AG09309 (cell line): ENCODE data around the gene KCNIP1.

Source experiments
- DNase-seq: peaks from one replicate; pipeline ENCODE4 v3.0.0-alpha.2; 2010; ENCODE audit warnings: low read depth
- H3K4me3 ChIP-seq: 2 replicates; pipeline ENCODE4 v1.5.1; 2011; ENCODE audit warnings: mild to moderate bottlenecking, low read depth, low read length, moderate library complexity; ENCODE audit not compliant: control insufficient read depth
- TF ChIP-seq, protein P1 (sequence below): IDR thresholded peaks from 2 replicates; pipeline ENCODE4 v1.5.1; 2011; ENCODE audit warnings: mild to moderate bottlenecking, low read depth, low read length, inconsistent platforms; ENCODE audit not compliant: insufficient read depth, control insufficient read depth; ENCODE audit errors: missing control alignments

Gene KCNIP1

DNA sequence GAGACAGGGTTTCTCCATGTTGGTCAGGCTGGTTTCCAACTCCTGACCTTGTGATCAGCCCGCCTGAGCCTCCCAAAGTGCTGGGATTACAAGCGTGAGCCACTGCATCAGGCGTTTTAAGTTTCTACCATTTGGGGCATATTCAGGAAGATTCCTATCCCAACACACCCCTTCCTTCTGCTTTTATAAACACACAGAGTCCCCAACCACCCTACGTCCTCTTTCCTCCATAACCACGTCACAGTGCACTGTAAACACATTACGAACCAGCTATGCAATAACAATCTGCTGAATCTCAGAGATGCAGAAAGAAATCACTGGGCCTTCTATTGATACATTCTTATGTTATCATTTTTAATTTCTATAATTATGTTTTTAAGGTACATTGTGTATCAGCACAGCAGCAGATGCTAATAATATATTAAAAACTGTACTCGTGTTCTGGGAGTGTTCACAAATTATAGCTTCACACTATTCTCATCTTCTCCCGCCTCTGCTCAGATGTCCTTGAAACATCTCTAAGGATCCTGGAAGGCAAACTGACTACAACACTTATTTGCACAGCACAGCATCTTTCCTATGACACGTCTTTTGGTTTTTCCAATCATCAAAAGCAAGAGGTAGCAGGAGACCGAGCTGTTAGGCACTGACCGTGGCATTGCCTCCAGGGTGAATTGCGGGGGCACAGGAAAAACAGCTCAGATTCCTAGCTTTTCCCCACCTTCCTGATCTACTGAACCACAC lies 60.2 kb downstream of the KCNIP1 start:
- DNase-seq: no peak
- no peak overlapping the region for H3K4me3 ChIP-seq
- TF ChIP-seq, protein P1, sequence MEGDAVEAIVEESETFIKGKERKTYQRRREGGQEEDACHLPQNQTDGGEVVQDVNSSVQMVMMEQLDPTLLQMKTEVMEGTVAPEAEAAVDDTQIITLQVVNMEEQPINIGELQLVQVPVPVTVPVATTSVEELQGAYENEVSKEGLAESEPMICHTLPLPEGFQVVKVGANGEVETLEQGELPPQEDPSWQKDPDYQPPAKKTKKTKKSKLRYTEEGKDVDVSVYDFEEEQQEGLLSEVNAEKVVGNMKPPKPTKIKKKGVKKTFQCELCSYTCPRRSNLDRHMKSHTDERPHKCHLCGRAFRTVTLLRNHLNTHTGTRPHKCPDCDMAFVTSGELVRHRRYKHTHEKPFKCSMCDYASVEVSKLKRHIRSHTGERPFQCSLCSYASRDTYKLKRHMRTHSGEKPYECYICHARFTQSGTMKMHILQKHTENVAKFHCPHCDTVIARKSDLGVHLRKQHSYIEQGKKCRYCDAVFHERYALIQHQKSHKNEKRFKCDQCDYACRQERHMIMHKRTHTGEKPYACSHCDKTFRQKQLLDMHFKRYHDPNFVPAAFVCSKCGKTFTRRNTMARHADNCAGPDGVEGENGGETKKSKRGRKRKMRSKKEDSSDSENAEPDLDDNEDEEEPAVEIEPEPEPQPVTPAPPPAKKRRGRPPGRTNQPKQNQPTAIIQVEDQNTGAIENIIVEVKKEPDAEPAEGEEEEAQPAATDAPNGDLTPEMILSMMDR: no peak

DNA sequence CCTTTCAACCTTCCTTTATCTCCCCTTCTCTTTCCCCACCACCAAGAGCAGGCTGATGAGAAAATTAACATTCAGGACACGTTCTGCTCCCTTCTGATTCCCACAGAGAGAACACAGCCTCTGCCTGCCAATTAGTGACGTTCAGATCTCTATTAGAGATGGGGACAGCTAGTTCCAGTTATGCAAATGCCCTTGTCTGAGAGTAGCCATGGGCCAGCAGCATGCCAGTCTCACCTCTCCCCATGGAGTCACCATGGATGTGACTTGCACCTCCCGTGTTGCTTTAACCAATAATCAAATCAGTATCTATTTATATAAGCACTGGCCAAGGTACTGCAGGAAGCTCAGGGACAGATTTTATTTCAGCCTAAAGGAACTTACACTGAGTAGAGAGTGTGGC lies 61.3 kb downstream of the KCNIP1 start:
- H3K4me3 ChIP-seq: no peak overlapping the region
- no peak for DNase-seq
- TF ChIP-seq, protein P1: no peak

DNA sequence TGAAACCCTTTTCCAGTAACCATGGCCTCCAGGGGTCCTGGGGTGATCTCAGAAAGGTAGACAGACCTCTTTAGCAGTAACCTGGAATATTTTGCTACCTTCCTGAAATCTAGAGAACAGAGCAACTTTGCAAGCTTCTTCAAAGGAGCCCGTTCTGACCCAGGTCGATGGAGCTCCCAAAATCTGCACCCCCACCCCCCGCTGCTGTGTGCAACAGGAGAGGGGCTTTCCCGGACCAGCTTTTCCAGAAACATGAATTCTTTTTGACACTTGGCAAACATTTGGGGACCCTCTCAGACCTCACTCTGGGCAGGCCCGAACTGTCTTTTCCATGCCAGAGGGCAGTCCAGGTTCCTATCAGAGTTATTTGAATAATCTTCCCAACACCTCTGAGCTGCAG lies 65.3 kb downstream of the KCNIP1 start:
- TF ChIP-seq, protein P1: no peak
- no peak for DNase-seq
- no peak overlapping the region for H3K4me3 ChIP-seq

GRCh38 chr5:170570476-170570875 lies 66.7 kb downstream of the KCNIP1 start:
- no peak overlapping the region for H3K4me3 ChIP-seq
- no peak for DNase-seq
- TF ChIP-seq, protein P1: no peak

- TF ChIP-seq, protein P1: no peak
- no peak for DNase-seq
- H3K4me3 ChIP-seq: no peak overlapping the region
Observed at GRCh38 chr5:170571281-170571731, 67.5 kb downstream of the KCNIP1 start.

GRCh38 chr5:170571875-170572852 lies 68.3 kb downstream of the KCNIP1 start:
- no peak overlapping the region for H3K4me3 ChIP-seq
- TF ChIP-seq, protein P1: no peak
- no peak for DNase-seq
